GM21825 (cell line): ENCODE data around the gene MRPL37.
"Not testable (repeated sequence)": the region's sequence is repeated elsewhere in the genome, so short reads cannot be mapped to it uniquely, and the experiment has no call there.

Experiments
- ATAC-seq: cut with Tn5 transposase; IDR thresholded peaks from one replicate; pipeline ENCODE4 v1.9.1; 2021; ENCODE audit warnings: mild to moderate bottlenecking, moderate library complexity; ENCODE audit not compliant: unreplicated experiment

MRPL37 gene

DNA sequence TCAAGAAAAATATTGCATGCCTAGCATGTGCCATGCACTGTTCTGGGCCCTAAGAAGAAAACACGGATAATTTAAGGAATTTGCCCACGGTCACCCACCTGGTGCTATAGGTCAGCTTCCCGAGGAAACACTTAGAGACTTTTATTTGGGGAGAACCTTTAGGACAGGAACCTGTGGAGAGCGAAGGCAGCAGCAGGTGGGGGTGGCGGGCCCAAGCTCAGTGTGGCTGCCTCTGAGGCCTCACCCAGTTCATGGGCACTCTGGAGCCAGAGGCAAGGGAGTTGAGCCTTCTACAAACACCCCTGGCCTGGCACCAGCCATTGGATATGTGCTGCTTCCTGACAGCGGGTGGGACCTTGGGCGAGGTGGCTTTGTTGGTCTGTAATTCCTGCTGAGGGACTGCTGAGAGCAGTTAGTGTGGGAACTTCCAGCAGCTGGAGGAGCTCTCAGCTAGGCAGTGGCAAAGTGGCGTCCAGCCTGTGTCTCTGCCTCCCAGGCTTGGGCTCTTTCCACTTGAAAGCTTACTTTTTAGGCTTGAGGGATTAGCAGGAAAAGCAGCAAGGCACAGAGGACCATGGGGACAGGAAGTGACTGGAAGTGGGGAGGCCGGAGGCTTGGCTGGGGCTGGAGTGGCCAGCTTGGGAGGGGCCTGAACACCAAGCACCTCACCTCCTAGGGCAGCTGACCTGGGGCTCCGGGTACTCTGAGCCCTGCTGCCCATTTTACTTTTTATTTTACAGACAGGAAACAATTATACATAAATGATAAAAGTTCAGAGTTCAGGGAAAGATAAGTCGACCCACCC is 19.1 kb downstream of the MRPL37 start:
- ATAC-seq: no peak

- no peak for ATAC-seq
These were observed 19.7 kb downstream of the MRPL37 start for GRCh38 chr1:54219688-54220003.

- ATAC-seq: no peak
These were observed 20.2 kb downstream of the MRPL37 start for GRCh38 chr1:54220004-54220811.

DNA sequence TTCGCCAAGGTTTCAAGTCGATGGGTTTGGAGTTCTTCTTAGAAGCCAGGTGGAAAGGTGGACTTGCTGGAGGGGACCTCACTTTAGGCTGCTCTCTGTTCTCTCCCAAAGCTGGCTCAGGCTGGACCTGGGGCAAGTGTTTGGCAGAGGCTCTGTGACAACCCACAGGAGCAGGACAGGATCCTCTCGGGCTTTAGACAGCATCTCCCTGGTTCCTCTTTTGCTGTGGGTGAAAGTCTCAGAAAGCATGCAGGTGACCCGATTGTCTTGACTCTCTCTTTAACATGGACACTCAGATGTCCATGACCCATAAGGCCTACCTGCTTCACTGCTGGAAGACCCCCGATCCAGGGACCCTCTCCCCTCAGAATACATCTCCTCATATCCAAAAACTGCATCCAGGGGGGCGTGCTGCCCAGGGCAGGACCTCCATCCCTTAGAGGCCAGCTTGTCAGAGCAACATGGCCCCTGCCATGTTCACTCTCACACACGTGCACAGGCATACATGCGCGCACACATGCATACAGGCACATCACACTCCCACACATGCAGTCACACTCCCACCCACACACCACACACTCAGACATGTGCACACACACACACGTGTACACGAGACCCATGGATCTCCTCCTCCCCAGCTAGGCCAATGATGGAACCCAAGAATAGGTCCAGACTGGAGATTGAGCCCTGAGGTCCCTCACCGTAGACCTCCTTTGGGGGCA is 21.3 kb downstream of the MRPL37 start:
- no peak for ATAC-seq

DNA sequence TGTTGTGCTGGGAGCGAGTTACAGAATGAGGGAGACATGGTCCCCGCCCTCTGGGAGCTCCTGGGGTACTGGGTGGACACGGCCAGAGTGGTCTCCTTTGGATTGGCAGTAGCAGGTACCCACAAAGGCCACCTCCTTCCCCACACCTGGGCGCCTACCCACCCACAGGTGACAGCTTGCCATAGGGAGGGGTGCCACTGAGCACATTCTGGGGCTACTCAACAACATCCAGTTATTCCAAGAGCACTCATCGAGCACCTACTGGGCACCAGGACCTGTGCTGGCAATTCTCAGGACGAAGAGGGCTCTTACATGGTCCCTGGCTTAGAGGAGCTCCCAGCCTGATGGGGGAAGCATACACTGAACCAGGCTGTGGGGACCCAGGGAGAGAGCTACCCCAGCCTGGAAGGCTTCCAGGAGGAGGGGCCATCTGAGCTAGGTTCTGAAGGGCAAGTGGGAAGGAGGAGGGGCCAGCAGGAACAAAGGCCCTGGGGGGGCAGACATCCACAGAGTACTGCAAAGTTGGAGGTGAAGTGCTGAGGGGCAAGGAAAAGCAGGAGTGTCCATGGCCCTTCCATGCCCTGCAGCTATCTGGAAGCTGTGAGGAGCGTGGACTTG is 22.0 kb downstream of the MRPL37 start:
- ATAC-seq: no peak

DNA sequence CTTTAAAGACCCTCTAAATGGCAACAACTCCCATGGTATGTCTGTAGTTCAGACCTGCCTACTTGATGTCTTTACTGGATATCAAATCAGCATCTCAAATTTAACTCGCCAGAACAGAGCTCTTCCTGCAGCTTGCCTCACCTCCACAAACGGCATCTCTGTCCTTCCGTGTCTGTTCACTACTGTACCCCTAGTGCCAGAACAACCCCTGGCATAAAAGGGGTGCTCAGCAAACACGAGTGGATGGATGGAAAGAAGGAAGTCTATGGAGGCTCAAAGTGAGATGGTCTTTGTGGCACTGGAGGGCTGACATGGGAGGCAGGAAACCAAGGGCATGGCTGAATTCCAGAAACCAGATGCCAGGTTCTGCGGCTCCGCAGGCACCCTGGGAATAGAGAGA is 22.7 kb downstream of the MRPL37 start:
- ATAC-seq: no peak

DNA sequence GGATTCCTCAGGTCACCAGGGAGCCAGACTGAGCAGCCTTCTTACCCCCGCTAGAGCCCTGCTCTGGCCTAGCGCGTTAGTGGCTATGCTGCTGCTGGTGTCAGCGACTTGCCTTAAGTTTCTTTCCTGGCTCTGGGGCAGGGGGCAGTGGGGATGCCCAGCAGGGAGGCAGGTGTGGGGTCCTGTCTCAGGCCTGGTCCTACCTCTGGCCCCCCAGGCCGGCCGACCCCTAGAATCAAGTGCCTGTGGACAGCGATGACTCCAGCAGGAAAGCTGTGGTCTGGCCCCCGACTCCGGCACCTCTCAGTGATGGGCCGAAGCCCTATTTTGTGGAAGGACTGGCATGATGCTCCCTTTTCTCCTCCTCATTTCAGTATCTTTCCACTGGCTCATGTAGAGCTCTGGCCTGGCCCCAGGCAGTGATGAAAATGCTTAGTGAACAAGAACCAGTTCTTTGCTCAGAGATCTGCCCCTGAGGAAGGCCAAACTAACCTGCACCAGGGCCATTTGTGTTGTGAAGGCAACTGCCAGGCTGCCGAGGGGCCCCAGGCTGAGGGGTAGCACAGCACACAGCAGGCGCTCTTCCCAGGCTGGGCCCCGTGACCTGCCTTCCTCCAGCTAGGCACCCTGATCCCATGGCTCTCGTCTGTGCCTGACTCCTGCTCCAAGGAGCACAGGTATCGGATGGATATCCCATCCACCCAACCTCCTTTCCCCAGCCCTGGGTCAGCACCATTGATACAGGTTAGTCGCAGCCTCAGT is 23.7 kb downstream of the MRPL37 start:
- no peak for ATAC-seq

DNA sequence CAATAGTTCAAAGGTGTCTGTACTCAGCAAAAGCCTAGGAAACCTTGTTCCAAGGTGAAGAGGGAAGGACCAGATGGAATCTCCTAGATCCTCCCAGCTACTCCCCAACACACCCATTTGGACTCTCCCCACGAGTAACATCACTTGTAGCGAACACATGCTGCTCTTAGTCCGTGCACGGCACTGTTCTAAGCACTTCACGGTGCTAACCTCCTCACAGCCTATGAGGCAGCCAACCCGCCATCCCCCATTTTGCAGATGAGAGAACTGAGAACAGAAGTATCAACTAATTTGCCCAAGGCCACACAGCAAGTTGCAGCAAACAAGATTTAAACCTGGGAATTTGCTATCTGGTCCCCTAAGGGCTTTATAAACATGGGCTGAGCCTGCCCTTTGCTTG is 24.3 kb downstream of the MRPL37 start:
- no peak for ATAC-seq

- ATAC-seq: no peak
These were observed 25.4 kb downstream of the MRPL37 start for GRCh38 chr1:54225378-54225777.

DNA sequence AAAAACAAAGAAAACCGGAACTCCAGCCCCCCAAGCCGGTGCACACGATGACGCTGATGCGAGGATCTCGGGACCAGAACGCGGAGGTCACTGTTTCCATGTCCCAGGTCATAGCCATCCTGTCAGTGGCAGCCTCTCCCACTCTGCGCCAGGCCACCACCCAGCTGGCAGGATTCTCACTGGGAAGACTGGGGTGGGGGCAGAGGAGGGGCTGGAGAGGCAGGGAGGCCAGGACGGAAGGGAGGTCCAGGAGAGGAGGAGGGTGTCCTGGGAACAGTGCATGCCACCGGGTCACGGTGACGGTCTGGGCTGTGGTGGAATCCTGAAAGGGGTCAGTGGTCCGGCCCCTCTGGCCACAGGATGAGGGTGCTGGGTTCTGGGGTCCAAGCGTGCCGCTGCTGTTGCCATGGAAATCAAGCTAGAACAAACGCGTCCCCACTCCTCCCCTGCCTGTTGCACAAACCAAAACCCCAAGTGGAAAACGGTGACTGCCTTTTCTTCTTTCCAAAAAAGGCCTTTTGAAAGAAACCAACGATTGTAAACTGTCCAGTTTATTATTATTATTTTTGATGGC is 26.1 kb downstream of the MRPL37 start:
- no peak for ATAC-seq

GRCh38 chr1:54227091-54227602 is 27.2 kb downstream of the MRPL37 start:
- ATAC-seq: no peak

GRCh38 chr1:54227891-54228310 is 27.9 kb downstream of the MRPL37 start:
- no peak for ATAC-seq

DNA sequence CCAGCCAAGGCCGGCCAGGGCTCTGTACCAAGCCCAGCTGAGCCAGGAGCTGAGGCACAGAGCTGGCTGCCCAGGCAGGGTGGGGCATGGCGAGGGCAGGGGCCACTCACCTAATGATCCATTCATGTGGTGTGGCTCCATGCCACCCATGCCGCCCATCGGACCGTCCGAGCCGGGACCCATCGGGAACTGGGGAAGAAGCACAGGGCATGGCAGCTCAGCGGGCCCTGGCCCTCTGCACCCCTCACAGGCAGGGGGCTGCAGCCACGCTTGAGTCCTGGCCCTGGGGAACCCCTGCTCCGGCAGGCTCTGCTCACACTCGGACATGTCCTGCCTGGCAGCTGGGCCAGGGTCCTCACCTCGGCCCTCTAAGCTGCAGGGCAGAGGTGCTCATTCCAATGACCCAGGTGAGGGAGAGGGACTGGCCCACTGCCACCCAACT is 28.7 kb downstream of the MRPL37 start:
- no peak for ATAC-seq

GRCh38 chr1:54229281-54229891 is 29.4 kb downstream of the MRPL37 start:
- no peak for ATAC-seq

DNA sequence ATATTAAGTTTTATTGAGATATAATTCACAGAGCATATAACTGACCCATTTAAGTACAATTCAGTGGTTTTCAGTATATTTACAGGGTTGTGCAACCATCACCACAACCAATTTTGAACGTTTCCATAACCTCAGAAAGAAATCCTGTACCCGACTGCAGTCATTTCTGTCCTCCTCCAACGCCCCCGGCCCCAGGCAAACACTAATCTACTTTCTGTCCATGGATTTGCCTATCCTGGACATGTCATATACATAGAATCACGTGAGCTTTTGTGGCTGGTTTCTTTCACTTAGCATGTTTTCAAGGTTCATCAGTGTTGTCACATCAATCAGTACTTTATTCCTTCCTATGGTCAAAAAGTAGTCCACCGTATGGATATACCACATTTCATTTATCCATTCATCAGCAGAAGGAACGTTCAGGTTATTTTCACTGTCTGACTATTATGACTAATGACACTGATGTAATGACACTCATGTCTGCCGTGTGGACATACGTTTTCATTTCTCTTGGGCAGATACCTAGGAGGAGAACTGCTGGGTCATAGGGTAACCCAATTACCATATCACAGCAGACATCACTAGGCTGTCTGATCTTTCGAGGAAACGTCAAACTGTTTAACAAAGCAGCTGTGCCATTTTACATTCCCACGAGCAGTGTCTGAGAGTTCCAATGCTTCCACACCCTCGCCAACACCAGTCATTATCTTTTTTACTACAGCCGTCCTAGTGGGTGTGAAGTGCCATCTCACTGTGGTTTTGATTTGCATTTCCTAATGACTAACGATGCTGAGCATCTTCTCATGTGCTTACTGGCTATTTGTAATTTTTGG is 30.8 kb downstream of the MRPL37 start:
- no peak for ATAC-seq

GRCh38 chr1:54233196-54233595 is 33.2 kb downstream of the MRPL37 start:
- not testable (repeated sequence) for ATAC-seq

- no peak for ATAC-seq
These were observed 34.3 kb downstream of the MRPL37 start for GRCh38 chr1:54234284-54234683.

- ATAC-seq: no peak
These were observed 37.6 kb downstream of the MRPL37 start for GRCh38 chr1:54237586-54237985.
